ENCODE results near the gene ZFPL1.

GRCh38 chr11:65124480-65125196 is 40.6 kb downstream of the ZFPL1 start:
- TF ChIP-seq, protein P1, sequence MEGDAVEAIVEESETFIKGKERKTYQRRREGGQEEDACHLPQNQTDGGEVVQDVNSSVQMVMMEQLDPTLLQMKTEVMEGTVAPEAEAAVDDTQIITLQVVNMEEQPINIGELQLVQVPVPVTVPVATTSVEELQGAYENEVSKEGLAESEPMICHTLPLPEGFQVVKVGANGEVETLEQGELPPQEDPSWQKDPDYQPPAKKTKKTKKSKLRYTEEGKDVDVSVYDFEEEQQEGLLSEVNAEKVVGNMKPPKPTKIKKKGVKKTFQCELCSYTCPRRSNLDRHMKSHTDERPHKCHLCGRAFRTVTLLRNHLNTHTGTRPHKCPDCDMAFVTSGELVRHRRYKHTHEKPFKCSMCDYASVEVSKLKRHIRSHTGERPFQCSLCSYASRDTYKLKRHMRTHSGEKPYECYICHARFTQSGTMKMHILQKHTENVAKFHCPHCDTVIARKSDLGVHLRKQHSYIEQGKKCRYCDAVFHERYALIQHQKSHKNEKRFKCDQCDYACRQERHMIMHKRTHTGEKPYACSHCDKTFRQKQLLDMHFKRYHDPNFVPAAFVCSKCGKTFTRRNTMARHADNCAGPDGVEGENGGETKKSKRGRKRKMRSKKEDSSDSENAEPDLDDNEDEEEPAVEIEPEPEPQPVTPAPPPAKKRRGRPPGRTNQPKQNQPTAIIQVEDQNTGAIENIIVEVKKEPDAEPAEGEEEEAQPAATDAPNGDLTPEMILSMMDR (conservative IDR thresholded peaks at IDR 0.05; ENCODE audit: low read length), result no peak
- TF ChIP-seq EZH2phosphoT487 (IDR thresholded peaks at IDR 0.05; ENCODE audit: borderline replicate concordance, low read depth, low read length), result no peak
